KG1 (cell line): ENCODE data around the gene CDA.
"Not testable (repeated sequence)": the region's sequence is repeated elsewhere in the genome, so short reads cannot be mapped to it uniquely, and the experiment has no call there.

Source experiments
- DNase-seq: peaks from one replicate; lab custom pipeline; 2025; lab: John Stamatoyannopoulos, UW

CDA gene

GRCh38 chr1:20586953-20587660 is 1.8 kb upstream of the CDA start:
- DNase-seq: no peak

- DNase-seq: no peak
These were observed 1.2 kb upstream of the CDA start for GRCh38 chr1:20587661-20588053.

GRCh38 chr1:20589331-20590278 is 708 bp downstream of the CDA start:
- no peak for DNase-seq

- no peak for DNase-seq
These were observed 1.4 kb downstream of the CDA start for GRCh38 chr1:20590306-20590777.

- no peak for DNase-seq
These were observed 4.9 kb downstream of the CDA start for GRCh38 chr1:20593756-20594155.

- DNase-seq: no peak
These were observed 5.8 kb downstream of the CDA start for GRCh38 chr1:20594746-20595145.

- no peak for DNase-seq
These were observed 7.2 kb downstream of the CDA start for GRCh38 chr1:20596106-20596505.

GRCh38 chr1:20597650-20598049 is 8.8 kb downstream of the CDA start:
- DNase-seq: no peak

GRCh38 chr1:20600156-20600555 is 11.3 kb downstream of the CDA start:
- DNase-seq: no peak

GRCh38 chr1:20601129-20601825 is 12.4 kb downstream of the CDA start:
- DNase-seq: no peak

GRCh38 chr1:20602851-20603450 is 14.1 kb downstream of the CDA start:
- no peak for DNase-seq

- DNase-seq: no peak
These were observed 14.9 kb downstream of the CDA start for GRCh38 chr1:20603504-20604464.

- DNase-seq: no peak
These were observed 15.8 kb downstream of the CDA start for GRCh38 chr1:20604678-20605077.

- not testable (repeated sequence) for DNase-seq
These were observed 18.1 kb downstream of the CDA start for GRCh38 chr1:20606801-20607570.

GRCh38 chr1:20609541-20609940 is 20.6 kb downstream of the CDA start:
- no peak for DNase-seq

GRCh38 chr1:20610970-20611369 is 22.1 kb downstream of the CDA start:
- DNase-seq: no peak

- no peak for DNase-seq
These were observed 22.8 kb downstream of the CDA start for GRCh38 chr1:20611652-20612051.

- DNase-seq: no peak
These were observed 23.4 kb downstream of the CDA start for GRCh38 chr1:20612221-20612746.

GRCh38 chr1:20614131-20614579 is 25.3 kb downstream of the CDA start:
- DNase-seq: no peak
